Calu3 (cell line): ENCODE measurements around the gene FBXL17. TPM values are rescaled to one million over a fixed set of nuclear protein-coding genes. Genes with fewer than 3 reads are reported as not detected.

Source experiments
- BruUV-seq: library from RNA; stranded (reverse); fragments of 400-500 nt; replicated peaks from 2 replicates; lab custom pipeline; 2021; lab: Mats Ljungman, UMichigan
- CTCF ChIA-PET: fragments of 300-600 bp; sonication (Branson Sonifier 250); formaldehyde crosslinking; loops from one replicate; lab custom pipeline; 2022; ENCODE audit warnings: antibody characterized with exemption; lab: Charles Lee
- DNase-seq: peaks from one replicate; pipeline ENCODE4 v3.0.0; 2022
- H3K27ac Mint-ChIP-seq: one replicate; pipeline ENCODE4 v1.8.0; 2022; ENCODE audit warnings: mixed read lengths; ENCODE audit not compliant: unreplicated experiment
- H3K27me3 Mint-ChIP-seq: one replicate; pipeline ENCODE4 v1.8.0; 2022; ENCODE audit warnings: mixed read lengths; ENCODE audit not compliant: unreplicated experiment
- H3K36me3 Mint-ChIP-seq: one replicate; pipeline ENCODE4 v1.8.0; 2022; ENCODE audit warnings: mild to moderate bottlenecking, moderate library complexity, mixed read lengths; ENCODE audit not compliant: insufficient read depth, unreplicated experiment
- H3K4me1 Mint-ChIP-seq: one replicate; pipeline ENCODE4 v1.8.0; 2022; ENCODE audit warnings: mild to moderate bottlenecking, low read depth, mixed read lengths; ENCODE audit not compliant: unreplicated experiment
- H3K4me3 Mint-ChIP-seq: one replicate; pipeline ENCODE4 v1.8.0; 2022; ENCODE audit warnings: mild to moderate bottlenecking, low read depth, moderate library complexity, mixed read lengths; ENCODE audit not compliant: unreplicated experiment
- H3K9me3 Mint-ChIP-seq: one replicate; pipeline ENCODE4 v1.8.0; 2022; ENCODE audit warnings: low read depth, mixed read lengths; ENCODE audit not compliant: unreplicated experiment
- intact Hi-C: fragments of 100-400 bp; cut with micrococcal nuclease; formaldehyde crosslinking; loops from one replicate; pipeline ENCODE4 v1.10.0; 2022; ENCODE audit not compliant: unreplicated experiment
- total RNA-seq: library from RNA; stranded (reverse); gene quantifications from 2 replicates; pipeline ENCODE4 v1.2.3, GENCODE V29; 2022
- TF ChIP-seq, protein P1 (sequence below): fragments of 200-600 bp; IDR thresholded peaks from one replicate; pipeline ENCODE4 v1.8.0; 2022; ENCODE audit warnings: antibody characterized with exemption; ENCODE audit not compliant: unreplicated experiment

FBXL17 gene
- total RNA-seq, 1 experiment from 2014 or later, result 19.6 TPM

DNA sequence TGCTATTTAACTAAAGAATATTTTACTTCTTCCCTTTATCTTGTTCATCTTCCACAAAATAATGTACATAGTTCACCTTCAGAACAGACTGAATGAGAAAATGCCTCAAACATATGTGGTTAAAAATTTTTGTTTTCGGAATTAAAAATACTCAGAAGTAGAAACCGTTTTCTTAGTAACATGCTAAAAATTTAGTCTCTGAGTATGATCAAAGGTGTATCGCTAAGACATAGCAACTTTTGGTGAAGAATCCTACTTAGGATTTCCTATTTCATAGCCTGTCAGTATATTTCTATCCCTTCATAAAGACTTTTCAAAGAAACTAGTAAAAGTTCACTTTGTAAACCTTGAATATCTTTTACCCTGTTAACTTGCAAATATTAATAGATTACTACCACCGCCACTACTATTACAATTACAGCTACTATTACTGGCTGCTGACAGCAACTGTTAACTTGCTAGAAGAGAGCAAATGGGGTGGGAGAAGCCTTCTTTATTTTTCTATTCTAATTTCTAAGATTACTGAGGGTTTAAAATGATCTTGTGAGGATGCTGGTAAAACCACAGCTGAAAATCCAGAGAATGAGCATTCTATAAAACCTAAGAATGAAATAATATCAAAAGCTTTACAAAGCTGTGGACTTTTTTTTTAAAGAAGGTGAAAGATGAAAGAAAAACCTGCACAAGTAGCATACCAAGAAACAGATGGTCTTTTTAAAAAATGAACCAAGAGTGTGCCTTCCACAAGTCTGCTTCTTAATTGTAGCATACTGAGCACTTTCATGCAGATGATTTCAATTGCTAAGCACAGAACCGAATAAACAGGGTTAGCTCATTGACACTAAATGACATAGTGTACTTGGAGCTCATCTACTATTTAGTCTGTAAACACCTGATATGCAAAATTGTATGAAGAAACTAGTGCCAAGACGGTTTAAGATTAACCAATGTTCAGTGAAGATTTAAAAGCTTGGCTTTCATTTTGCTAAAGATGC, 464.9 kb downstream of the FBXL17 start:
- H3K27me3 Mint-ChIP-seq, result no peaks in the 10 kb centered on the region
- CTCF ChIA-PET, result no interaction called here
- H3K36me3 Mint-ChIP-seq, result no peaks in the 10 kb centered on the region
- H3K27ac Mint-ChIP-seq, result no peak overlapping the region
- intact Hi-C loops, result no loop called here
- no peaks in the 10 kb centered on the region for H3K4me1 Mint-ChIP-seq
- no peak overlapping the region for H3K4me3 Mint-ChIP-seq
- BruUV-seq, result no TSS peak
- H3K9me3 Mint-ChIP-seq, result no peaks in the 10 kb centered on the region
- DNase-seq, result no peak
- TF ChIP-seq, protein P1, sequence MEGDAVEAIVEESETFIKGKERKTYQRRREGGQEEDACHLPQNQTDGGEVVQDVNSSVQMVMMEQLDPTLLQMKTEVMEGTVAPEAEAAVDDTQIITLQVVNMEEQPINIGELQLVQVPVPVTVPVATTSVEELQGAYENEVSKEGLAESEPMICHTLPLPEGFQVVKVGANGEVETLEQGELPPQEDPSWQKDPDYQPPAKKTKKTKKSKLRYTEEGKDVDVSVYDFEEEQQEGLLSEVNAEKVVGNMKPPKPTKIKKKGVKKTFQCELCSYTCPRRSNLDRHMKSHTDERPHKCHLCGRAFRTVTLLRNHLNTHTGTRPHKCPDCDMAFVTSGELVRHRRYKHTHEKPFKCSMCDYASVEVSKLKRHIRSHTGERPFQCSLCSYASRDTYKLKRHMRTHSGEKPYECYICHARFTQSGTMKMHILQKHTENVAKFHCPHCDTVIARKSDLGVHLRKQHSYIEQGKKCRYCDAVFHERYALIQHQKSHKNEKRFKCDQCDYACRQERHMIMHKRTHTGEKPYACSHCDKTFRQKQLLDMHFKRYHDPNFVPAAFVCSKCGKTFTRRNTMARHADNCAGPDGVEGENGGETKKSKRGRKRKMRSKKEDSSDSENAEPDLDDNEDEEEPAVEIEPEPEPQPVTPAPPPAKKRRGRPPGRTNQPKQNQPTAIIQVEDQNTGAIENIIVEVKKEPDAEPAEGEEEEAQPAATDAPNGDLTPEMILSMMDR, result no peak

DNA sequence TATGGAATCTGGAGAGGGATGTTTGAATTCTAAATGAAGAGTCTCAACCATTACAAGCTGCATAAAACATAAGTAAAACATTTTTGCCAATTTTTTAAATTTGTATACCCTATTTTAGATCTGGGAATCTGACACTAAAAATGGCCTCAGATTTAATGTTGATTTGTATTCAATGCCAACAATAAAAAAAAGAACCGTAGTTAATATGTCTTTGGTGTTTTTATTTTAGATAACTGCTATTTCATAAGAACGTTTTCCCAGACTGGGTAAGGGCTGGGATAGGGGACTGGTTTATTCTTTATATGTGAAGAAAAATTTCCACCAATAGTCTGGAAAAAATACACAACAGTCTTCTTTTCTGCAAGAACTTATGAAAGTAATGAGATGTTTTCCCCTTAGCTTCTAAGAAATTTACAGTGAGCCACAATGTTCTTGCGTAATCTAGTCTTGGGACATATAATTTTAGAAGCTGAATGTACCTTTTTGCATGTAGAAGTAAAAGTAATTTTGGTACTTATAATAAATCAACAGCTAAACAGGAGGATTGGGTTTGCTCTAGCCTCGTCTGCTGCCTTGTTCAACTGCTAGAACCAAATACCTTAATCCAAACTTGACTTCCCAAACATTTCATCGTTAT, 466.6 kb downstream of the FBXL17 start:
- H3K4me1 Mint-ChIP-seq, result no peaks in the 10 kb centered on the region
- no peaks in the 10 kb centered on the region for H3K27me3 Mint-ChIP-seq
- no TSS peak for BruUV-seq
- TF ChIP-seq, protein P1, result no peak
- CTCF ChIA-PET, result no interaction called here
- no peak for DNase-seq
- intact Hi-C loops, result no loop called here
- no peaks in the 10 kb centered on the region for H3K9me3 Mint-ChIP-seq
- no peak overlapping the region for H3K4me3 Mint-ChIP-seq
- no peak overlapping the region for H3K27ac Mint-ChIP-seq
- H3K36me3 Mint-ChIP-seq, result no peaks in the 10 kb centered on the region

DNA sequence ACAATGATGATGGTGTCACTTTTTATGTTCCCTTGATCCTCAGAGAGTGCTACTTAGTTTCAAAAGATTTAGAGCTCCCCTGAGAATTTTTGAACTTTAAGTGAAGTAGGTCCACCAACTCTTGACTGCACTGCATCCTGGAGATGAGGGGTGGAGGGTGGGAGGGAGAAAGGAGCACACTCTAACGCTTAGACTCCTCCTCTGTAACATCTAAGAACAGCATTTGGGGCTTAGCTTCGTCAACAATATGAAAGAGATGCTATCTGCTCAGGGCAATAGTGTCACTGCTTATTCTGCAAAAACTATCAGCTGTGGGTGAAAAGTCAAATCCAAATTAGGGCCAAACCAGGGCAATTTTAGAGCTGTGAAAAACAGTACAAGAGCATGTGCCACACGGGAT, 468.4 kb downstream of the FBXL17 start:
- intact Hi-C loops, result no loop called here
- Mint-ChIP-seq H3K9me3 (no peaks in the 10 kb centered on the region), H3K36me3 (no peaks in the 10 kb centered on the region), H3K4me1 (no peaks in the 10 kb centered on the region), H3K27me3 (no peaks in the 10 kb centered on the region), H3K4me3 (no peak overlapping the region), H3K27ac (no peak overlapping the region)
- TF ChIP-seq, protein P1, result no peak
- CTCF ChIA-PET, result interaction anchor here (0.7 kb wide), 1 partner anchor 22 kb away, joined by 4 read pairs; no protein-coding TSS in a partner anchor
- DNase-seq, result no peak
- BruUV-seq, result no TSS peak

DNA sequence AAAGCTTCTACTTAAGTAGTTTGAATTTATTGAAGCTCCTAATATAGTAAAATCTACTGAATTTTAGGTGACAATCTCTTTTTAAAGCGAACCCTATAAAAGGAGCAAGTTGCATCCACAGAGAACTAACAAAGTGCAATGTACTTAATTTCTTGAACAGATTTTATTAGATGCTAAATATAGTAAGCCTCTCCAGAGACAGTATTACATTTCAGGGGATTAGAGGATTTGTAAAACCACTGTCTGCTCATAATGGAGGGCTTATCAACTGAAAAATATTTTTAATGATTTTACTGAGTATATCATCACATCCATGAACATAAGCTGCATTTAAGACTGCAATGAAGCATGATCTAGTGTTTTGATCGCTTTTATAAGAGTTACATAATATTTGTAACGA, 481.2 kb downstream of the FBXL17 start:
- no peaks in the 10 kb centered on the region for H3K36me3 Mint-ChIP-seq
- intact Hi-C loops, result no loop called here

More for the DNA sequence above, 481.2 kb downstream of the FBXL17 start:
- no TSS peak for BruUV-seq
- H3K27me3 Mint-ChIP-seq, result no peaks in the 10 kb centered on the region
- H3K27ac Mint-ChIP-seq, result no peak overlapping the region
- no peak overlapping the region for H3K4me3 Mint-ChIP-seq
- TF ChIP-seq, protein P1, result no peak
- H3K9me3 Mint-ChIP-seq, result no peaks in the 10 kb centered on the region
- H3K4me1 Mint-ChIP-seq, result no peaks in the 10 kb centered on the region
- no peak for DNase-seq
- CTCF ChIA-PET, result no interaction called here
